AG04450 (cell line): ENCODE measurements around the gene EML1. TPM values are rescaled to one million over a fixed set of nuclear protein-coding genes. Genes with fewer than 3 reads are reported as not detected.

Experiments used
- CTCF ChIA-PET: fragments of 300-600, 350-600 bp; formaldehyde crosslinking; extraction: SDS; loops from one replicate; lab custom pipeline; 2022; ENCODE audit warnings: antibody characterized with exemption, inconsistent platforms; lab: Charles Lee
- POLR2A ChIA-PET: fragments of 350-600 bp; formaldehyde crosslinking; extraction: SDS; loops from one replicate; lab custom pipeline; 2021; ENCODE audit warnings: antibody characterized with exemption, inconsistent platforms; lab: Yijun Ruan, JAX
- DNase-seq: peaks from one replicate; pipeline ENCODE4 v3.0.0-alpha.2; 2011; ENCODE audit warnings: low read depth, low spot score
- H3K27ac ChIP-seq: one replicate; pipeline ENCODE4 v1.5.1; 2012; ENCODE audit warnings: low read depth, low read length, control low read depth
- H3K27me3 ChIP-seq: one replicate; pipeline ENCODE4 v1.6.0; 2012; ENCODE audit warnings: low read length; ENCODE audit not compliant: control insufficient read depth, insufficient read depth
- H3K4me3 ChIP-seq: 2 replicates; pipeline ENCODE4 v1.5.1; 2011; ENCODE audit warnings: mild to moderate bottlenecking, low read depth, low read length, control low read depth
- H3K9me3 ChIP-seq: 2 replicates; pipeline ENCODE4 v1.5.1; 2012; ENCODE audit warnings: low read length; ENCODE audit not compliant: control insufficient read depth, insufficient read depth
- polyA plus RNA-seq: library from polyadenylated mRNA; depleted of rRNA; stranded (reverse); fragments of >200 nt; gene quantifications from 2 replicates; pipeline ENCODE4 v1.2.3, GENCODE V29; 2011
- TF ChIP-seq, protein P1 (sequence below): IDR thresholded peaks from 2 replicates; pipeline ENCODE4 v1.5.1; 2011; ENCODE audit warnings: low read depth, low read length, control low read depth, inconsistent platforms

Gene EML1
- polyA plus RNA-seq, 1 experiment = 37.7 TPM

DNA sequence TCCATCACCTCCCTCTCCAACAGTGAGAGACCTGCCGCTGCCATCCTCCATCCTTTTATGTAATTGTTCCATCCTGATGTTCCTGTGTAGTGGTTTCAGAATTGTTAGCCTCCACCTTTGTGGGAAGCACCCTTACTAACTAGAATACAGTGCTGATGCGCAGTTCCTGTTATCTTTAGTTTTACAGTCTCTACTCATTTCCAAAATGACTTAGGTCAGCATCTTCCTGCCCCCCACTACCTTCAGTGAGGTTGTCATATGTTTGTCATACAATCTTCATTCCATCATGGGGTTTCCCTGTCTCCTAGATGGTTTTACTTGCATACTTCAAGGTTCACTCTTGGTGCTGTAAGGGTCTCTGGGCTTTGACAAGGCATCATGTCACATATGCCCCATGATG lies 69.8 kb downstream of the EML1 start:
- Histone ChIP-seq H3K4me3 (no peak overlapping the region), H3K27ac (no peak overlapping the region), H3K27me3 (no peaks in the 10 kb centered on the region), H3K9me3 (no peaks in the 10 kb centered on the region)
- DNase-seq = no peak
- TF ChIP-seq, protein P1, sequence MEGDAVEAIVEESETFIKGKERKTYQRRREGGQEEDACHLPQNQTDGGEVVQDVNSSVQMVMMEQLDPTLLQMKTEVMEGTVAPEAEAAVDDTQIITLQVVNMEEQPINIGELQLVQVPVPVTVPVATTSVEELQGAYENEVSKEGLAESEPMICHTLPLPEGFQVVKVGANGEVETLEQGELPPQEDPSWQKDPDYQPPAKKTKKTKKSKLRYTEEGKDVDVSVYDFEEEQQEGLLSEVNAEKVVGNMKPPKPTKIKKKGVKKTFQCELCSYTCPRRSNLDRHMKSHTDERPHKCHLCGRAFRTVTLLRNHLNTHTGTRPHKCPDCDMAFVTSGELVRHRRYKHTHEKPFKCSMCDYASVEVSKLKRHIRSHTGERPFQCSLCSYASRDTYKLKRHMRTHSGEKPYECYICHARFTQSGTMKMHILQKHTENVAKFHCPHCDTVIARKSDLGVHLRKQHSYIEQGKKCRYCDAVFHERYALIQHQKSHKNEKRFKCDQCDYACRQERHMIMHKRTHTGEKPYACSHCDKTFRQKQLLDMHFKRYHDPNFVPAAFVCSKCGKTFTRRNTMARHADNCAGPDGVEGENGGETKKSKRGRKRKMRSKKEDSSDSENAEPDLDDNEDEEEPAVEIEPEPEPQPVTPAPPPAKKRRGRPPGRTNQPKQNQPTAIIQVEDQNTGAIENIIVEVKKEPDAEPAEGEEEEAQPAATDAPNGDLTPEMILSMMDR = no peak
- POLR2A ChIA-PET = no interaction called here
- CTCF ChIA-PET = no interaction called here

DNA sequence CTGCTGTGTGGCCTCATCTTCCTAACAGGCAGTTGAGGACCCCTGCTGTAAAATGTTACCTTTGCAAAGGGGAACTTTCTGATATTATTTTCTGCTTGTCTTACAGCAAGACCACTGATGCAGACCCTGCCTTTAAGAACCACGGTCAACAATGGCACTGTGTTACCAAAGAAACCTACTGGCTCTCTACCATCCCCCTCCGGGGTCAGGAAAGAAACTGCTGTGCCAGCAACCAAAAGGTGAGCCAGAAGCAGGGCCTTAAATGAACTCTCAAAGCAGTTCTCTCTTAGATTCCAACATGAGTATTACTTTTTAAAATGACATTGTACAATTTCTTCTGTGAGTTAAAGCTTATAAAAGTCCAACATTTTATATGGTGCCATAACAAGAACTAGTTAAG lies 72.2 kb downstream of the EML1 start:
- Histone ChIP-seq H3K9me3 (no peaks in the 10 kb centered on the region), H3K27me3 (no peaks in the 10 kb centered on the region), H3K27ac (no peak overlapping the region), H3K4me3 (no peak overlapping the region)
- ChIA-PET CTCF (interaction anchor here (0.9 to 1.6 kb wide), 4 partner anchors 19 to 328 kb away, joined by 3 to 6 read pairs (median 3); partner anchors contain the start of gene CYP46A1), POLR2A (no interaction called here)
- no peak for DNase-seq
- TF ChIP-seq, protein P1 = no peak

GRCh38 chr14:99870617-99871016 lies 77.4 kb downstream of the EML1 start:
- Histone ChIP-seq H3K27ac (no peak overlapping the region), H3K9me3 (no peaks in the 10 kb centered on the region), H3K27me3 (no peaks in the 10 kb centered on the region), H3K4me3 (no peak overlapping the region)
- TF ChIP-seq, protein P1 = no peak
- ChIA-PET CTCF (interaction anchor here (0.5 to 1.0 kb wide), 2 partner anchors 12 to 15 kb away, joined by 3 to 4 read pairs; no protein-coding TSS in a partner anchor), POLR2A (no interaction called here)
- no peak for DNase-seq

DNA sequence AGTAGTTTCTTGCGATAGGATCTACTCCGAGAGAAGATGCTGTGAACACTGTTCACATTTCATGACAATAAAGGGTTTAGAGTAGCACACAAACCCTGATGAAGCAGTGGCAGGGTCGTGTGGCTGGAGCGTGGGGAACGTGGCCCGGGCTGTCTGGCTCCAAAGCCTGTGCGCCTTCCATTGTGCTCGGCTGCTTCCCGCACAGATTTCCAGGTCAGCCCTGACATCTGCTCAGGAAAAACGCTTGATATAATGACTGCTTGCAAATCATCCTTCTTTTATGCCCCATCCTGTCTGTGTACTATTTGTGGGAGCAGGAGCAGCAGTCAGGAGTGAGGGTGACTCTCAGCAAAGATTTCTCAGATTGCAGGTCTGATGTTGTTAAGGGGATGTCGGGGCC lies 78.6 kb downstream of the EML1 start:
- TF ChIP-seq, protein P1 = no peak
- POLR2A ChIA-PET = no interaction called here
- no peak overlapping the region for H3K27ac ChIP-seq
- no peak for DNase-seq
- H3K4me3 ChIP-seq = no peak overlapping the region
- CTCF ChIA-PET = no interaction called here
- no peaks in the 10 kb centered on the region; the same call in 1 of the 2 replicates for H3K9me3 ChIP-seq
- H3K27me3 ChIP-seq = no peaks in the 10 kb centered on the region

- H3K9me3 ChIP-seq = no peaks in the 10 kb centered on the region; the same call in 1 of the 2 replicates
- TF ChIP-seq, protein P1 = no peak
- no peak overlapping the region for H3K4me3 ChIP-seq
- ChIA-PET CTCF (interaction anchor here (1.1 kb wide), 1 partner anchor 27 kb away, joined by 3 read pairs; no protein-coding TSS in a partner anchor), POLR2A (no interaction called here)
- H3K27me3 ChIP-seq = no peaks in the 10 kb centered on the region
- DNase-seq = no peak
- H3K27ac ChIP-seq = no peak overlapping the region
Observed at GRCh38 chr14:99872786-99873440, 79.7 kb downstream of the EML1 start.
